Liver (tissue), 9 donors: ENCODE results near the gene VIPR2. TPM values are rescaled to one million over a fixed set of nuclear protein-coding genes. Genes with fewer than 3 reads are reported as not detected.

Source experiments
- DNase-seq: peaks from one replicate; pipeline ENCODE4 v3.0.0-alpha.2; 2017; ENCODE audit warnings: low spot score
- H3K27ac ChIP-seq, 2 donors: one replicate each; pipeline ENCODE4 v1.7.0; 2013; ENCODE audit warnings: inconsistent platforms in 2 of 2, low read length in 2 of 2, control low read depth in 1 of 2, low read depth in 1 of 2, mild to moderate bottlenecking in 1 of 2
- H3K27me3 ChIP-seq, 4 donors: one replicate each; pipeline versions ENCODE4 v1.6.1 to v1.7.0; 2013; ENCODE audit warnings: low read length in 3 of 4, inconsistent platforms in 1 of 4, mild to moderate bottlenecking in 1 of 4, moderate library complexity in 1 of 4; ENCODE audit not compliant: control insufficient read depth in 4 of 4, insufficient read depth in 4 of 4
- H3K36me3 ChIP-seq, 4 donors: one replicate each; pipeline versions ENCODE4 v1.6.1 to v1.7.0; 2013; ENCODE audit warnings: low read length in 3 of 4, mild to moderate bottlenecking in 3 of 4, low read depth in 1 of 4, moderate library complexity in 1 of 4; ENCODE audit not compliant: control insufficient read depth in 4 of 4, insufficient read depth in 3 of 4
- H3K4me1 ChIP-seq, 4 donors: one replicate each; pipeline versions ENCODE4 v1.6.1 to v1.7.0; 2013; ENCODE audit warnings: low read length in 3 of 4, mild to moderate bottlenecking in 3 of 4, moderate library complexity in 1 of 4; ENCODE audit not compliant: control insufficient read depth in 4 of 4, insufficient read depth in 4 of 4
- H3K4me3 ChIP-seq, 3 donors: one replicate each; pipeline versions ENCODE4 v1.6.1 to v1.7.0; 2013; ENCODE audit warnings: low read length in 3 of 3, control low read depth in 1 of 3, low read depth in 1 of 3, mild to moderate bottlenecking in 1 of 3
- H3K9ac ChIP-seq, 2 donors: one replicate each; pipeline ENCODE4 v1.7.0; 2013; ENCODE audit warnings: low read length in 2 of 2, mild to moderate bottlenecking in 2 of 2, moderate library complexity in 2 of 2, control low read depth in 1 of 2, low read depth in 1 of 2
- H3K9me3 ChIP-seq, 4 donors: one replicate each; pipeline versions ENCODE4 v1.6.1 to v1.7.0; 2013; ENCODE audit warnings: low read length in 3 of 4; ENCODE audit not compliant: control insufficient read depth in 4 of 4
- EGR1 ChIP-seq, 2 donors: IDR thresholded peaks; 2 replicates each; pipeline ENCODE4 v1.6.1; 2016 to 2018; ENCODE audit warnings: antibody characterized with exemption in 2 of 2, low read depth in 2 of 2
- FOXA1 ChIP-seq: IDR thresholded peaks from 2 replicates; pipeline ENCODE4 v1.6.1; 2016; ENCODE audit warnings: antibody characterized with exemption
- FOXA2 ChIP-seq: IDR thresholded peaks from 2 replicates; pipeline ENCODE4 v1.6.1; 2016; ENCODE audit warnings: antibody characterized with exemption
- GABPA ChIP-seq, 2 donors: IDR thresholded peaks in 1 of 2; conservative IDR thresholded peaks in 1 of 2; 2 replicates each; pipeline ENCODE4 v1.6.1; 2016; ENCODE audit warnings: antibody characterized with exemption in 2 of 2, mild to moderate bottlenecking in 1 of 2, moderate library complexity in 1 of 2
- HNF4A ChIP-seq, 2 donors: conservative IDR thresholded peaks; 2 replicates each; pipeline ENCODE4 v1.6.1; 2016; ENCODE audit warnings: antibody characterized with exemption in 2 of 2, mild to moderate bottlenecking in 2 of 2
- HNF4G ChIP-seq: IDR thresholded peaks from 2 replicates; pipeline ENCODE4 v1.6.1; 2016; ENCODE audit warnings: antibody characterized with exemption
- JUND ChIP-seq, 2 donors: IDR thresholded peaks; 2 replicates each; pipeline ENCODE4 v1.6.1; 2016; ENCODE audit warnings: antibody characterized with exemption in 2 of 2
- NR2F2 ChIP-seq: IDR thresholded peaks from 2 replicates; pipeline ENCODE4 v1.6.1; 2016; ENCODE audit warnings: antibody characterized with exemption
- RAD21 ChIP-seq, 2 donors: IDR thresholded peaks; 2 replicates each; pipeline ENCODE4 v1.6.1; 2016; ENCODE audit warnings: antibody characterized with exemption in 2 of 2, mild to moderate bottlenecking in 2 of 2
- RXRA ChIP-seq, 2 donors: IDR thresholded peaks; 2 replicates each; pipeline ENCODE4 v1.6.1; 2017 to 2018; ENCODE audit warnings: antibody characterized with exemption in 2 of 2, mild to moderate bottlenecking in 1 of 2
- SP1 ChIP-seq: IDR thresholded peaks from 2 replicates; pipeline ENCODE4 v1.6.1; 2018; ENCODE audit warnings: antibody characterized with exemption, mild to moderate bottlenecking
- TAF1 ChIP-seq: conservative IDR thresholded peaks from 2 replicates; pipeline ENCODE4 v1.6.1; 2016; ENCODE audit warnings: antibody characterized with exemption, mild to moderate bottlenecking
- YY1 ChIP-seq: IDR thresholded peaks from 2 replicates; pipeline ENCODE4 v1.6.1; 2016; ENCODE audit warnings: antibody characterized with exemption, mild to moderate bottlenecking
- WGBS: extraction: QIAGEN DNeasy Blood & Tissue Kit; methylation state at CpG from one replicate; pipeline ENCODE4 v1.1.7; 2013; 5-methylcytosine and 5-hydroxymethylcytosine counted together
- polyA plus RNA-seq, 2 donors: library from polyadenylated mRNA; stranded (reverse) in 1 of 2; unstranded in 1 of 2; fragments of 200-250 nt in 1 of 2; fragments of >200 nt in 1 of 2; fragmentation: Nextera tagmentation in 1 of 2; extraction: Ambion mirVana in 1 of 2; gene quantifications; one replicate each; pipeline versions ENCODE4 v1.2.1 to v1.2.3, GENCODE V29; 2013 to 2015
- total RNA-seq, 2 donors: library from RNA; depleted of rRNA; stranded (reverse); fragments of >200 nt; gene quantifications; one replicate each; pipeline ENCODE4 v1.2.3, GENCODE V29; 2014
- TF ChIP-seq, protein P1 (sequence below): IDR thresholded peaks from 2 replicates; pipeline ENCODE4 v1.6.1; 2016; ENCODE audit warnings: antibody characterized with exemption
- TF ChIP-seq, protein P2 (sequence below): fragments of 150-350 bp; IDR thresholded peaks from 2 replicates; pipeline ENCODE4 v1.5.1; 2017; ENCODE audit warnings: improper control_type of control experiment, low read depth, low read length; ENCODE audit not compliant: missing input control
- TF ChIP-seq, protein P3 (sequence below): IDR thresholded peaks from 2 replicates; pipeline ENCODE4 v1.6.1; 2016; ENCODE audit warnings: antibody characterized with exemption
- TF ChIP-seq, protein P4 (sequence below): IDR thresholded peaks from 2 replicates; pipeline ENCODE4 v1.6.1; 2016; ENCODE audit warnings: antibody characterized with exemption, mild to moderate bottlenecking
- TF ChIP-seq, protein P5 (sequence below): IDR thresholded peaks from 2 replicates; pipeline ENCODE4 v1.6.1; 2016; ENCODE audit warnings: antibody characterized with exemption
- donor health status: healthy.
- donor health status: healthy.
- donor health status: healthy.
- donor health status: healthy.
- donor health status: healthy.

The VIPR2 gene
- total and polyA plus RNA-seq, 4 donors = 0.05 to 0.17 (median 0.10) TPM; not detected in 1

DNA sequence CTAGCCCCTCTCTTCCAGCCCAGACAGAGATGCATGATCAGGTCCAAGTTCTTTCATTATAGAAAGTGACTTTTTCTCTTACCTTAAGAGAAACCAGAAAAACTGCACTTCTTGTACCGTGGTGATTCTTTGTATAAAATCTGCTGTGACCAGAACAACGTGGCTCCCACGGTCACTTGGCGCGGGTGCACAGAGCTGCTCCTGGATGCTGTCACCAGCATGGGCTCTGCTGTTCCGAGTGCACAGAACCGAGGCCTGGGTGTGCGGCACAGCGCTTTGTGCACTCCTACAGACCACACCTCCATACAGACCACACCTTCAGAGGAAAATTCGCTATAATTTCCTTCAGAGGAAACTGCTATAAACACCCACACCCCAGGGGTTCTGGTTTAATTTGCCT is 26.0 kb downstream of the VIPR2 start:
- Histone ChIP-seq H3K36me3 (no peaks in the 10 kb centered on the region), H3K9ac (no peak overlapping the region), H3K9me3 (no peaks in the 10 kb centered on the region), H3K4me3 (no peak overlapping the region), H3K27ac (no peak overlapping the region), H3K27me3 (peaks cover 0 to 3% (median 1%) of the 10 kb centered on the region in 4 donors), H3K4me1 (no peaks in the 10 kb centered on the region)
- DNase-seq = no peak
- TF ChIP-seq, protein P1, sequence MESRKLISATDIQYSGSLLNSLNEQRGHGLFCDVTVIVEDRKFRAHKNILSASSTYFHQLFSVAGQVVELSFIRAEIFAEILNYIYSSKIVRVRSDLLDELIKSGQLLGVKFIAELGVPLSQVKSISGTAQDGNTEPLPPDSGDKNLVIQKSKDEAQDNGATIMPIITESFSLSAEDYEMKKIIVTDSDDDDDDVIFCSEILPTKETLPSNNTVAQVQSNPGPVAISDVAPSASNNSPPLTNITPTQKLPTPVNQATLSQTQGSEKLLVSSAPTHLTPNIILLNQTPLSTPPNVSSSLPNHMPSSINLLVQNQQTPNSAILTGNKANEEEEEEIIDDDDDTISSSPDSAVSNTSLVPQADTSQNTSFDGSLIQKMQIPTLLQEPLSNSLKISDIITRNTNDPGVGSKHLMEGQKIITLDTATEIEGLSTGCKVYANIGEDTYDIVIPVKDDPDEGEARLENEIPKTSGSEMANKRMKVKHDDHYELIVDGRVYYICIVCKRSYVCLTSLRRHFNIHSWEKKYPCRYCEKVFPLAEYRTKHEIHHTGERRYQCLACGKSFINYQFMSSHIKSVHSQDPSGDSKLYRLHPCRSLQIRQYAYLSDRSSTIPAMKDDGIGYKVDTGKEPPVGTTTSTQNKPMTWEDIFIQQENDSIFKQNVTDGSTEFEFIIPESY = no peak
- TF ChIP-seq GABPA (IDR thresholded peaks at IDR 0.05 in 1 of 2, conservative IDR thresholded peaks at IDR 0.05 in 1 of 2) (no peak), RAD21 (IDR thresholded peaks at IDR 0.05) (no peak), NR2F2 (no peak), EGR1 (IDR thresholded peaks at IDR 0.05; ENCODE audit: low read depth in 2 of 2) (no peak), TAF1 (no peak), FOXA2 (no peak), YY1 (no peak), HNF4G (no peak), JUND (IDR thresholded peaks at IDR 0.05) (no peak), SP1 (no peak), HNF4A (conservative IDR thresholded peaks at IDR 0.05) (no peak)
- TF ChIP-seq, protein P2, sequence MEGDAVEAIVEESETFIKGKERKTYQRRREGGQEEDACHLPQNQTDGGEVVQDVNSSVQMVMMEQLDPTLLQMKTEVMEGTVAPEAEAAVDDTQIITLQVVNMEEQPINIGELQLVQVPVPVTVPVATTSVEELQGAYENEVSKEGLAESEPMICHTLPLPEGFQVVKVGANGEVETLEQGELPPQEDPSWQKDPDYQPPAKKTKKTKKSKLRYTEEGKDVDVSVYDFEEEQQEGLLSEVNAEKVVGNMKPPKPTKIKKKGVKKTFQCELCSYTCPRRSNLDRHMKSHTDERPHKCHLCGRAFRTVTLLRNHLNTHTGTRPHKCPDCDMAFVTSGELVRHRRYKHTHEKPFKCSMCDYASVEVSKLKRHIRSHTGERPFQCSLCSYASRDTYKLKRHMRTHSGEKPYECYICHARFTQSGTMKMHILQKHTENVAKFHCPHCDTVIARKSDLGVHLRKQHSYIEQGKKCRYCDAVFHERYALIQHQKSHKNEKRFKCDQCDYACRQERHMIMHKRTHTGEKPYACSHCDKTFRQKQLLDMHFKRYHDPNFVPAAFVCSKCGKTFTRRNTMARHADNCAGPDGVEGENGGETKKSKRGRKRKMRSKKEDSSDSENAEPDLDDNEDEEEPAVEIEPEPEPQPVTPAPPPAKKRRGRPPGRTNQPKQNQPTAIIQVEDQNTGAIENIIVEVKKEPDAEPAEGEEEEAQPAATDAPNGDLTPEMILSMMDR = no peak
- TF ChIP-seq, protein P3, sequence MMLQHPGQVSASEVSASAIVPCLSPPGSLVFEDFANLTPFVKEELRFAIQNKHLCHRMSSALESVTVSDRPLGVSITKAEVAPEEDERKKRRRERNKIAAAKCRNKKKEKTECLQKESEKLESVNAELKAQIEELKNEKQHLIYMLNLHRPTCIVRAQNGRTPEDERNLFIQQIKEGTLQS = no peak
- TF ChIP-seq, protein P4, sequence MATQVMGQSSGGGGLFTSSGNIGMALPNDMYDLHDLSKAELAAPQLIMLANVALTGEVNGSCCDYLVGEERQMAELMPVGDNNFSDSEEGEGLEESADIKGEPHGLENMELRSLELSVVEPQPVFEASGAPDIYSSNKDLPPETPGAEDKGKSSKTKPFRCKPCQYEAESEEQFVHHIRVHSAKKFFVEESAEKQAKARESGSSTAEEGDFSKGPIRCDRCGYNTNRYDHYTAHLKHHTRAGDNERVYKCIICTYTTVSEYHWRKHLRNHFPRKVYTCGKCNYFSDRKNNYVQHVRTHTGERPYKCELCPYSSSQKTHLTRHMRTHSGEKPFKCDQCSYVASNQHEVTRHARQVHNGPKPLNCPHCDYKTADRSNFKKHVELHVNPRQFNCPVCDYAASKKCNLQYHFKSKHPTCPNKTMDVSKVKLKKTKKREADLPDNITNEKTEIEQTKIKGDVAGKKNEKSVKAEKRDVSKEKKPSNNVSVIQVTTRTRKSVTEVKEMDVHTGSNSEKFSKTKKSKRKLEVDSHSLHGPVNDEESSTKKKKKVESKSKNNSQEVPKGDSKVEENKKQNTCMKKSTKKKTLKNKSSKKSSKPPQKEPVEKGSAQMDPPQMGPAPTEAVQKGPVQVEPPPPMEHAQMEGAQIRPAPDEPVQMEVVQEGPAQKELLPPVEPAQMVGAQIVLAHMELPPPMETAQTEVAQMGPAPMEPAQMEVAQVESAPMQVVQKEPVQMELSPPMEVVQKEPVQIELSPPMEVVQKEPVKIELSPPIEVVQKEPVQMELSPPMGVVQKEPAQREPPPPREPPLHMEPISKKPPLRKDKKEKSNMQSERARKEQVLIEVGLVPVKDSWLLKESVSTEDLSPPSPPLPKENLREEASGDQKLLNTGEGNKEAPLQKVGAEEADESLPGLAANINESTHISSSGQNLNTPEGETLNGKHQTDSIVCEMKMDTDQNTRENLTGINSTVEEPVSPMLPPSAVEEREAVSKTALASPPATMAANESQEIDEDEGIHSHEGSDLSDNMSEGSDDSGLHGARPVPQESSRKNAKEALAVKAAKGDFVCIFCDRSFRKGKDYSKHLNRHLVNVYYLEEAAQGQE = no peak
- TF ChIP-seq, protein P5, sequence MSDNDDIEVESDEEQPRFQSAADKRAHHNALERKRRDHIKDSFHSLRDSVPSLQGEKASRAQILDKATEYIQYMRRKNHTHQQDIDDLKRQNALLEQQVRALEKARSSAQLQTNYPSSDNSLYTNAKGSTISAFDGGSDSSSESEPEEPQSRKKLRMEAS = no peak
- 85% methylated on average over 10 of the region's 10 CpGs for WGBS

DNA sequence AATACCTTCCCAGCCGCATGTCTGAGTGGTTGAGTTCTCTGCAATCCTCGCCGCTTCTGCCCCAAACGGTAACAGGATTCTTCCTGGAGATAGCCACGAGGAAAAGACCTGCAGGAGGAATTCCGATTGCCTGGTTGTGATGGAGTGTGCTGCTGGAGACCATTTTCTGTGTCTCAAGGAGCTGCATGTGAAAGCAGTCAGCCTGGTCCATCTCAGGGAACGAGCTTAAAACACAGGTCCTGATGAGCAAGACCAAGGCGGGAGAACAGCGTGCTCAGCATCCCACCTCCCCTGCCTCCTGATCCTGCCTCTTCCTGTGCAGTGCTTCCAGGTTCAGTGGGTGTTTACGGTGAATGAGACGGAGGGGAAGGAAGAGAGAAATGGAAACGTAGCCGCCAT is 26.5 kb downstream of the VIPR2 start:
- no peak for DNase-seq
- Histone ChIP-seq H3K36me3 (no peaks in the 10 kb centered on the region), H3K27ac (no peak overlapping the region), H3K9me3 (no peaks in the 10 kb centered on the region), H3K9ac (no peak overlapping the region), H3K4me1 (no peaks in the 10 kb centered on the region), H3K27me3 (peaks cover 0 to 3% (median 1%) of the 10 kb centered on the region in 4 donors), H3K4me3 (no peak overlapping the region)
- WGBS = 67% methylated on average over 13 of the region's 13 CpGs
- no peak for TF ChIP-seq FOXA1
- no peak for TF ChIP-seq YY1
- no peak for TF ChIP-seq RXRA (IDR thresholded peaks at IDR 0.05)
- no peak for TF ChIP-seq NR2F2
- no peak for TF ChIP-seq HNF4A (conservative IDR thresholded peaks at IDR 0.05)
- no peak for TF ChIP-seq FOXA2
- TF ChIP-seq, protein P5 = no peak
- TF ChIP-seq EGR1 (IDR thresholded peaks at IDR 0.05; ENCODE audit: low read depth in 2 of 2) = no peak
- TF ChIP-seq SP1 = no peak
- no peak for TF ChIP-seq HNF4G
- no peak for TF ChIP-seq JUND (IDR thresholded peaks at IDR 0.05)
- TF ChIP-seq, protein P2 = no peak
- TF ChIP-seq RAD21 (IDR thresholded peaks at IDR 0.05) = no peak
- TF ChIP-seq TAF1 = no peak
